Activated naive CD8-positive, alpha-beta T cell (primary cell): Measurements from ENCODE around the gene MAS1L.

Experiments used
- H3K27ac Mint-ChIP-seq: one replicate; pipeline ENCODE4 v1.8.0; 2021; ENCODE audit warnings: mixed read lengths
- H3K27me3 Mint-ChIP-seq: one replicate; pipeline ENCODE4 v1.8.0; 2021; ENCODE audit warnings: mixed read lengths
- H3K36me3 Mint-ChIP-seq: one replicate; pipeline ENCODE4 v1.8.0; 2021; ENCODE audit warnings: mixed read lengths
- H3K4me1 Mint-ChIP-seq: one replicate; pipeline ENCODE4 v1.8.0; 2021; ENCODE audit warnings: low read depth, mixed read lengths
- H3K4me3 Mint-ChIP-seq: one replicate; pipeline ENCODE4 v1.8.0; 2021; ENCODE audit warnings: mild to moderate bottlenecking, mixed read lengths
- H3K9me3 Mint-ChIP-seq: one replicate; pipeline ENCODE4 v1.8.0; 2021; ENCODE audit warnings: low read depth, mixed read lengths

The MAS1L gene

GRCh38 chr6:29520232-29520631 is 32.5 kb upstream of the MAS1L start:
- Mint-ChIP-seq H3K27me3 (peaks cover 11% of the 10 kb centered on the region), H3K27ac (no peak overlapping the region), H3K4me3 (no peak overlapping the region), H3K36me3 (no peaks in the 10 kb centered on the region), H3K9me3 (no peaks in the 10 kb centered on the region), H3K4me1 (peaks cover 5% of the 10 kb centered on the region)

GRCh38 chr6:29519291-29520010 is 31.7 kb upstream of the MAS1L start:
- Mint-ChIP-seq H3K36me3 (no peaks in the 10 kb centered on the region), H3K4me3 (no peak overlapping the region), H3K27ac (no peak overlapping the region), H3K9me3 (no peaks in the 10 kb centered on the region), H3K4me1 (peaks cover 7% of the 10 kb centered on the region), H3K27me3 (peaks cover 7% of the 10 kb centered on the region)

GRCh38 chr6:29517728-29518440 is 30.1 kb upstream of the MAS1L start:
- H3K27ac Mint-ChIP-seq = no peak overlapping the region
- no peak overlapping the region for H3K4me3 Mint-ChIP-seq
- H3K27me3 Mint-ChIP-seq = peaks cover 9% of the 10 kb centered on the region
- H3K9me3 Mint-ChIP-seq = no peaks in the 10 kb centered on the region
- H3K4me1 Mint-ChIP-seq = peaks cover 7% of the 10 kb centered on the region
- H3K36me3 Mint-ChIP-seq = no peaks in the 10 kb centered on the region

- H3K9me3 Mint-ChIP-seq = no peaks in the 10 kb centered on the region
- peaks cover 7% of the 10 kb centered on the region for H3K27me3 Mint-ChIP-seq
- H3K4me1 Mint-ChIP-seq = peaks cover 7% of the 10 kb centered on the region
- no peak overlapping the region for H3K4me3 Mint-ChIP-seq
- no peak overlapping the region for H3K27ac Mint-ChIP-seq
- H3K36me3 Mint-ChIP-seq = no peaks in the 10 kb centered on the region
These were observed 29.5 kb upstream of the MAS1L start for GRCh38 chr6:29517245-29517644.

GRCh38 chr6:29516108-29516507 is 28.4 kb upstream of the MAS1L start:
- Mint-ChIP-seq H3K36me3 (no peaks in the 10 kb centered on the region), H3K4me3 (no peak overlapping the region), H3K27ac (no peak overlapping the region), H3K4me1 (peaks cover 7% of the 10 kb centered on the region), H3K27me3 (peaks cover 7% of the 10 kb centered on the region), H3K9me3 (no peaks in the 10 kb centered on the region)

GRCh38 chr6:29510746-29511300 is 23.1 kb upstream of the MAS1L start:
- Mint-ChIP-seq H3K4me3 (no peak overlapping the region), H3K27ac (no peak overlapping the region), H3K27me3 (peaks cover 5% of the 10 kb centered on the region), H3K4me1 (peaks cover 2% of the 10 kb centered on the region), H3K9me3 (no peaks in the 10 kb centered on the region), H3K36me3 (no peaks in the 10 kb centered on the region)

- no peaks in the 10 kb centered on the region for H3K9me3 Mint-ChIP-seq
- peaks cover 2% of the 10 kb centered on the region for H3K4me1 Mint-ChIP-seq
- H3K36me3 Mint-ChIP-seq = no peaks in the 10 kb centered on the region
- no peak overlapping the region for H3K4me3 Mint-ChIP-seq
- peaks cover 5% of the 10 kb centered on the region for H3K27me3 Mint-ChIP-seq
- no peak overlapping the region for H3K27ac Mint-ChIP-seq
These were observed 22.4 kb upstream of the MAS1L start for GRCh38 chr6:29510202-29510601.

GRCh38 chr6:29509711-29510110 is 22.0 kb upstream of the MAS1L start:
- no peak overlapping the region for H3K4me3 Mint-ChIP-seq
- peaks cover 3% of the 10 kb centered on the region for H3K27me3 Mint-ChIP-seq
- no peak overlapping the region for H3K27ac Mint-ChIP-seq
- no peaks in the 10 kb centered on the region for H3K36me3 Mint-ChIP-seq
- H3K4me1 Mint-ChIP-seq = no peaks in the 10 kb centered on the region
- H3K9me3 Mint-ChIP-seq = no peaks in the 10 kb centered on the region

GRCh38 chr6:29509239-29509638 is 21.5 kb upstream of the MAS1L start:
- Mint-ChIP-seq H3K27me3 (peaks cover 3% of the 10 kb centered on the region), H3K27ac (no peak overlapping the region), H3K36me3 (no peaks in the 10 kb centered on the region), H3K9me3 (no peaks in the 10 kb centered on the region), H3K4me3 (no peak overlapping the region), H3K4me1 (no peaks in the 10 kb centered on the region)

GRCh38 chr6:29507319-29507718 is 19.6 kb upstream of the MAS1L start:
- Mint-ChIP-seq H3K4me3 (no peak overlapping the region), H3K9me3 (no peaks in the 10 kb centered on the region), H3K27ac (no peak overlapping the region), H3K4me1 (no peaks in the 10 kb centered on the region), H3K36me3 (no peaks in the 10 kb centered on the region), H3K27me3 (peaks cover 5% of the 10 kb centered on the region)

- Mint-ChIP-seq H3K4me3 (no peak overlapping the region), H3K27ac (no peak overlapping the region), H3K4me1 (no peaks in the 10 kb centered on the region), H3K9me3 (no peaks in the 10 kb centered on the region), H3K36me3 (no peaks in the 10 kb centered on the region), H3K27me3 (peaks cover 9% of the 10 kb centered on the region)
These were observed 18.8 kb upstream of the MAS1L start for GRCh38 chr6:29506446-29507067.

- Mint-ChIP-seq H3K4me1 (no peaks in the 10 kb centered on the region), H3K27ac (no peak overlapping the region), H3K4me3 (no peak overlapping the region), H3K27me3 (peaks cover 10% of the 10 kb centered on the region), H3K9me3 (no peaks in the 10 kb centered on the region), H3K36me3 (no peaks in the 10 kb centered on the region)
These were observed 18.1 kb upstream of the MAS1L start for GRCh38 chr6:29505808-29506207.

- Mint-ChIP-seq H3K9me3 (no peaks in the 10 kb centered on the region), H3K4me3 (no peak overlapping the region), H3K36me3 (no peaks in the 10 kb centered on the region), H3K27me3 (peaks cover 12% of the 10 kb centered on the region), H3K27ac (no peak overlapping the region), H3K4me1 (no peaks in the 10 kb centered on the region)
These were observed 17.2 kb upstream of the MAS1L start for GRCh38 chr6:29504961-29505360.

- no peaks in the 10 kb centered on the region for H3K9me3 Mint-ChIP-seq
These were observed 14.8 kb upstream of the MAS1L start for GRCh38 chr6:29502597-29502996.

GRCh38 chr6:29502181-29502580 is 14.4 kb upstream of the MAS1L start:
- no peak overlapping the region for H3K4me3 Mint-ChIP-seq
- H3K27ac Mint-ChIP-seq = no peak overlapping the region
- H3K27me3 Mint-ChIP-seq = peaks cover 12% of the 10 kb centered on the region

More at GRCh38 chr6:29502597-29502996, 14.8 kb upstream of the MAS1L start:
- H3K4me1 Mint-ChIP-seq = no peaks in the 10 kb centered on the region
- H3K36me3 Mint-ChIP-seq = no peaks in the 10 kb centered on the region
- no peak overlapping the region for H3K4me3 Mint-ChIP-seq
- no peak overlapping the region for H3K27ac Mint-ChIP-seq
- H3K27me3 Mint-ChIP-seq = peaks cover 12% of the 10 kb centered on the region

More at GRCh38 chr6:29502181-29502580, 14.4 kb upstream of the MAS1L start:
- Mint-ChIP-seq H3K4me1 (no peaks in the 10 kb centered on the region), H3K9me3 (no peaks in the 10 kb centered on the region), H3K36me3 (no peaks in the 10 kb centered on the region)
